Measurements from ENCODE around the gene CDC123. TPM values are rescaled to one million over a fixed set of nuclear protein-coding genes. Genes with fewer than 3 reads are reported as not detected.
"Not testable (repeated sequence)": the region's sequence is repeated elsewhere in the genome, so short reads cannot be mapped to it uniquely, and the experiment has no call there.

The CDC123 gene
- total and polyA plus RNA-seq, 5 donors = 46.0 to 70.4 (median 58.0) TPM

- H3K27ac ChIP-seq (ENCODE audit: low read length) = no peak overlapping the region
Measured at GRCh38 chr10:12255048-12255447, 59.1 kb downstream of the CDC123 start.

GRCh38 chr10:12259988-12260387 is 64.0 kb downstream of the CDC123 start:
- Histone ChIP-seq H3K9me3 (ENCODE audit: control insufficient read depth, low read length) (no peaks in the 10 kb centered on the region), H3K4me3 (ENCODE audit: low read length) (no peak overlapping the region), H3K27ac (ENCODE audit: low read length) (no peak overlapping the region), H3K4me1 (ENCODE audit: control insufficient read depth, insufficient read depth, low read length) (no peaks in the 10 kb centered on the region), H3K27me3 (ENCODE audit: control insufficient read depth, insufficient read depth) (no peaks in the 10 kb centered on the region)
- intact Hi-C loops (cut with DNase I) = loop anchor here in 3 of 4 donors (5.0 to 10.0 kb wide), 4 partner anchors 85 to 815 kb away; partner anchors contain the start of gene CAMK1D (in 1 of the 3)
- DNase-seq (no peak), ATAC-seq (no peak)
- 87% methylated on average over 4 of the region's 4 CpGs for WGBS

More at GRCh38 chr10:12255048-12255447, 59.1 kb downstream of the CDC123 start:
- WGBS = 46% methylated on average over 1 of the region's 1 CpG
- no peaks in the 10 kb centered on the region for H3K4me1 ChIP-seq (ENCODE audit: control insufficient read depth, insufficient read depth, low read length)
- ATAC-seq (no peak), DNase-seq (no peak)
- intact Hi-C loops (cut with DNase I) = no loop called here
- H3K4me3 ChIP-seq (ENCODE audit: low read length) = no peak overlapping the region
- no peaks in the 10 kb centered on the region for H3K27me3 ChIP-seq (ENCODE audit: control insufficient read depth, insufficient read depth)
- no peaks in the 10 kb centered on the region for H3K9me3 ChIP-seq (ENCODE audit: control insufficient read depth, low read length)

- Histone ChIP-seq H3K4me3 (ENCODE audit: low read length) (no peak overlapping the region), H3K4me1 (ENCODE audit: control insufficient read depth, insufficient read depth, low read length) (no peaks in the 10 kb centered on the region), H3K27me3 (ENCODE audit: control insufficient read depth, insufficient read depth) (no peaks in the 10 kb centered on the region), H3K9me3 (ENCODE audit: control insufficient read depth, low read length) (no peaks in the 10 kb centered on the region), H3K27ac (ENCODE audit: low read length) (no peak overlapping the region)
- DNase-seq (no peak), ATAC-seq (no peak)
- 95% methylated on average over 3 of the region's 3 CpGs for WGBS
- intact Hi-C loops (cut with DNase I) = loop anchor here in 3 of 4 donors (2.0 to 10.0 kb wide), 6 partner anchors 82 to 812 kb away; partner anchors contain the start of gene CAMK1D (in 1 of the 3)
Measured at GRCh38 chr10:12262278-12262981, 66.4 kb downstream of the CDC123 start.

GRCh38 chr10:12264204-12264940 is 68.4 kb downstream of the CDC123 start:
- WGBS = 27% methylated on average over 31 of the region's 31 CpGs
- intact Hi-C loops (cut with DNase I) = loop anchor here in 3 of 4 donors (5.0 to 10.0 kb wide), 4 partner anchors 80 to 810 kb away; partner anchors contain the start of gene CAMK1D (in 1 of the 3)
- H3K4me3 ChIP-seq (ENCODE audit: low read length) = peak overlapping the region; percentile 5
- H3K9me3 ChIP-seq (ENCODE audit: control insufficient read depth, low read length) = no peaks in the 10 kb centered on the region
- peak; percentile 86 to 87 for ATAC-seq
- H3K4me1 ChIP-seq (ENCODE audit: control insufficient read depth, insufficient read depth, low read length) = no peaks in the 10 kb centered on the region
- peak; percentile 78 to 91 (median 91) for DNase-seq
- no peaks in the 10 kb centered on the region for H3K27me3 ChIP-seq (ENCODE audit: control insufficient read depth, insufficient read depth)
- no peak overlapping the region for H3K27ac ChIP-seq (ENCODE audit: low read length)

- H3K27ac ChIP-seq (ENCODE audit: low read length) = no peak overlapping the region
- no peaks in the 10 kb centered on the region for H3K9me3 ChIP-seq (ENCODE audit: control insufficient read depth, low read length)
- intact Hi-C loops (cut with DNase I) = loop anchor here in 3 of 4 donors (5.0 to 10.0 kb wide), 4 partner anchors 76 to 806 kb away; partner anchors contain the start of gene CAMK1D (in 2 of the 3)
- DNase-seq (no peak), ATAC-seq (no peak)
- H3K27me3 ChIP-seq (ENCODE audit: control insufficient read depth, insufficient read depth) = no peaks in the 10 kb centered on the region
- H3K4me1 ChIP-seq (ENCODE audit: control insufficient read depth, insufficient read depth, low read length) = no peaks in the 10 kb centered on the region
- 86% methylated on average over 2 of the region's 2 CpGs for WGBS
- no peak overlapping the region for H3K4me3 ChIP-seq (ENCODE audit: low read length)
Measured at GRCh38 chr10:12269056-12269455, 73.1 kb downstream of the CDC123 start.

GRCh38 chr10:12271210-12271540 is 75.2 kb downstream of the CDC123 start:
- DNase-seq (no peak), ATAC-seq (peak; percentile 12 to 19)
- Histone ChIP-seq H3K4me1 (ENCODE audit: control insufficient read depth, insufficient read depth, low read length) (no peaks in the 10 kb centered on the region), H3K27ac (ENCODE audit: low read length) (no peak overlapping the region), H3K27me3 (ENCODE audit: control insufficient read depth, insufficient read depth) (no peaks in the 10 kb centered on the region), H3K9me3 (ENCODE audit: control insufficient read depth, low read length) (no peaks in the 10 kb centered on the region), H3K4me3 (ENCODE audit: low read length) (no peak overlapping the region)
- WGBS = 73% methylated on average over 8 of the region's 8 CpGs
- intact Hi-C loops (cut with DNase I) = no loop called here

GRCh38 chr10:12277862-12278261 is 81.9 kb downstream of the CDC123 start:
- H3K4me1 ChIP-seq (ENCODE audit: control insufficient read depth, insufficient read depth, low read length); H3K4me3 ChIP-seq (ENCODE audit: low read length); intact Hi-C loops (cut with DNase I); H3K27ac ChIP-seq (ENCODE audit: low read length); H3K9me3 ChIP-seq (ENCODE audit: control insufficient read depth, low read length); ATAC-seq; DNase-seq; H3K27me3 ChIP-seq (ENCODE audit: control insufficient read depth, insufficient read depth): not testable (repeated sequence)
- 80% methylated on average over 7 of the region's 7 CpGs for WGBS

- 76% methylated on average over 11 of the region's 11 CpGs for WGBS
- no peaks in the 10 kb centered on the region for H3K27me3 ChIP-seq (ENCODE audit: control insufficient read depth, insufficient read depth)
- ATAC-seq (no peak), DNase-seq (no peak)
- H3K4me1 ChIP-seq (ENCODE audit: control insufficient read depth, insufficient read depth, low read length) = no peaks in the 10 kb centered on the region
- no peak overlapping the region for H3K27ac ChIP-seq (ENCODE audit: low read length)
- no peak overlapping the region for H3K4me3 ChIP-seq (ENCODE audit: low read length)
- intact Hi-C loops (cut with DNase I) = no loop called here
- H3K9me3 ChIP-seq (ENCODE audit: control insufficient read depth, low read length) = no peaks in the 10 kb centered on the region
Measured at GRCh38 chr10:12279281-12279680, 83.3 kb downstream of the CDC123 start.

GRCh38 chr10:12287772-12288171 is 91.8 kb downstream of the CDC123 start:
- DNase-seq (no peak), ATAC-seq (no peak)
- intact Hi-C loops (cut with DNase I) = no loop called here
- WGBS = 91% methylated on average over 10 of the region's 10 CpGs
- Histone ChIP-seq H3K4me3 (ENCODE audit: low read length) (no peak overlapping the region), H3K27me3 (ENCODE audit: control insufficient read depth, insufficient read depth) (no peaks in the 10 kb centered on the region), H3K4me1 (ENCODE audit: control insufficient read depth, insufficient read depth, low read length) (no peaks in the 10 kb centered on the region), H3K9me3 (ENCODE audit: control insufficient read depth, low read length) (no peaks in the 10 kb centered on the region), H3K27ac (ENCODE audit: low read length) (no peak overlapping the region)

- not testable (repeated sequence) for ATAC-seq
Measured at GRCh38 chr10:12297784-12298183, 101.8 kb downstream of the CDC123 start.

More at GRCh38 chr10:12297784-12298183, 101.8 kb downstream of the CDC123 start:
- DNase-seq; H3K27ac ChIP-seq (ENCODE audit: low read length); H3K27me3 ChIP-seq (ENCODE audit: control insufficient read depth, insufficient read depth); H3K4me1 ChIP-seq (ENCODE audit: control insufficient read depth, insufficient read depth, low read length); H3K4me3 ChIP-seq (ENCODE audit: low read length); intact Hi-C loops (cut with DNase I); H3K9me3 ChIP-seq (ENCODE audit: control insufficient read depth, low read length): not testable (repeated sequence)
- WGBS = 76% methylated on average over 3 of the region's 3 CpGs
